Nephron (organoid): Measurements from ENCODE around the gene PPP2R5C.
A peak's percentile ranks its signal among the peaks of the same experiment; 100 is the strongest.

Source experiments
- H3K27ac Mint-ChIP-seq, 3 experiments: 2 replicates each; pipeline ENCODE4 v1.8.0; 2020; ENCODE audit warnings: mixed read lengths in 3 of 3, mild to moderate bottlenecking in 2 of 3, moderate library complexity in 1 of 3
- H3K27me3 Mint-ChIP-seq: 2 replicates; pipeline ENCODE4 v1.8.0; 2021; ENCODE audit warnings: low read depth, mild to moderate bottlenecking, moderate library complexity, mixed read lengths
- H3K36me3 Mint-ChIP-seq: 2 replicates; pipeline ENCODE4 v1.8.0; 2020; ENCODE audit warnings: low read depth, mixed read lengths
- H3K4me1 Mint-ChIP-seq: 2 replicates; pipeline ENCODE4 v1.8.0; 2020; ENCODE audit warnings: mixed read lengths
- H3K4me3 Mint-ChIP-seq, 3 experiments: 2 replicates each; pipeline ENCODE4 v1.8.0; 2020; ENCODE audit warnings: mild to moderate bottlenecking in 3 of 3, mixed read lengths in 3 of 3, moderate library complexity in 2 of 3
- H3K9me3 Mint-ChIP-seq: 2 replicates; pipeline ENCODE4 v1.8.0; 2020; ENCODE audit warnings: mixed read lengths
- TF ChIP-seq, protein P1 (sequence below), 3 experiments: fragments of 200-600 bp; sonication (generic); IDR thresholded peaks; one replicate each; pipeline ENCODE4 v1.5.0; 2021; ENCODE audit warnings: antibody characterized with exemption in 3 of 3; ENCODE audit not compliant: unreplicated experiment in 3 of 3

The PPP2R5C gene

DNA sequence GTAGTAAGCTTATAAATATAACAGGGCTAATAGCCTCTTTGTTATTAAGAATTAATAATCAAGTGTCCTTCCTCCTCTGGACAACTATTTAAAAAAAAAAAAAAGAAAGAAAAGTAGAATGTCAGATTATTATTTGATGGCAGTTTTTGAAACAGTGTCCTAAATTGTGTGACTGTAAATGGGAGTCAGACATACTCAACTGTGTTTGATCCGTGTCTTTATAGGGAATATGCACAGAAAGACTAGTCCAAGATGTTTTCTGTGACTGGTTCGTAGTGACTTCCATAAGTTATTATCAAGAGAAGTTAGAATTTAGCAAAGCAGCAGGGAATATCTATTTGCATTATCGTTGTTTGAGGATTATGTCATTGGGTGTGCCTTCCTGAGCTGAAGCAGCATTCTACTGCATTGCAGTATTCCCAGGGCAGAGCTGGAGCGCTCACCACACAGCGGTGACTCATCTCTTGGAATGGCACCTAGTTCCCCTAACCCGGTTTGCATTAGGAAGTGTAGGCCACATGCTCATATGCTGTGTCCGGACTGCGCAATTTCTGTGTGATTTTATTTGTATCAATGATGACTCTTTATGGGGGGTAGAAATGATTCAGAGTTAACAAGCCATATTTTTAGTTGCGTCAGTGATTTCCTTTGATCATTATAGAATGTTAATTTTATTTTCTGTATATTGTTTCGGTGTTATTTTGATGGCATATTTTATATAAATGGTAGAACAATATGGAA lies 210.8 kb downstream of the PPP2R5C start:
- H3K4me1 Mint-ChIP-seq: peaks cover 29% of the 10 kb centered on the region
- H3K4me3 Mint-ChIP-seq: no peak overlapping the region
- H3K27me3 Mint-ChIP-seq: no peaks in the 10 kb centered on the region
- peak overlapping the region; percentile 0 to 51 (median 4) for H3K27ac Mint-ChIP-seq
- H3K9me3 Mint-ChIP-seq: no peaks in the 10 kb centered on the region
- peaks cover 30% of the 10 kb centered on the region for H3K36me3 Mint-ChIP-seq
- TF ChIP-seq, protein P1, sequence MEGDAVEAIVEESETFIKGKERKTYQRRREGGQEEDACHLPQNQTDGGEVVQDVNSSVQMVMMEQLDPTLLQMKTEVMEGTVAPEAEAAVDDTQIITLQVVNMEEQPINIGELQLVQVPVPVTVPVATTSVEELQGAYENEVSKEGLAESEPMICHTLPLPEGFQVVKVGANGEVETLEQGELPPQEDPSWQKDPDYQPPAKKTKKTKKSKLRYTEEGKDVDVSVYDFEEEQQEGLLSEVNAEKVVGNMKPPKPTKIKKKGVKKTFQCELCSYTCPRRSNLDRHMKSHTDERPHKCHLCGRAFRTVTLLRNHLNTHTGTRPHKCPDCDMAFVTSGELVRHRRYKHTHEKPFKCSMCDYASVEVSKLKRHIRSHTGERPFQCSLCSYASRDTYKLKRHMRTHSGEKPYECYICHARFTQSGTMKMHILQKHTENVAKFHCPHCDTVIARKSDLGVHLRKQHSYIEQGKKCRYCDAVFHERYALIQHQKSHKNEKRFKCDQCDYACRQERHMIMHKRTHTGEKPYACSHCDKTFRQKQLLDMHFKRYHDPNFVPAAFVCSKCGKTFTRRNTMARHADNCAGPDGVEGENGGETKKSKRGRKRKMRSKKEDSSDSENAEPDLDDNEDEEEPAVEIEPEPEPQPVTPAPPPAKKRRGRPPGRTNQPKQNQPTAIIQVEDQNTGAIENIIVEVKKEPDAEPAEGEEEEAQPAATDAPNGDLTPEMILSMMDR (IDR thresholded peaks at IDR 0.05; ENCODE audit: unreplicated experiment in 3 of 3): no peak

DNA sequence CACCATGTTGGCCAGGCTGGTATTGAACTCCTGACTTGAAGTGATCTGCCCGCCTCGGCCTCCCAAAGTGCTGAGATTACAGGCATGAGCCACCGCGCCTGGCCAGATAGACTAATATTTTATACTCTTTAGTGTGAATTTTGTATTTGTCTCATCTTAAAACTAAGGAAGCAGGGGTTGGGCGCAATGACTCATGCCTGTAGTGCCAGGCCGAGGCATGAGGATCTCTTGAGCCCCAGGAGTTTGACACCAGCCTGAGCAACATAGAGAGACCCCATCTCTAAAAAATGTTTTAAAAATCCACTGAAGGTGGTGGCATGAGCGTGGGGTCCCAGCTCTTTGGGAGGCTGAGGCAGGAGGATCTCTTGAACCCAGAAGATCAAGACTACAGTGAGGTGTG lies 211.8 kb downstream of the PPP2R5C start:
- H3K4me3 Mint-ChIP-seq: no peak overlapping the region
- TF ChIP-seq, protein P1 (IDR thresholded peaks at IDR 0.05; ENCODE audit: unreplicated experiment in 3 of 3): no peak

DNA sequence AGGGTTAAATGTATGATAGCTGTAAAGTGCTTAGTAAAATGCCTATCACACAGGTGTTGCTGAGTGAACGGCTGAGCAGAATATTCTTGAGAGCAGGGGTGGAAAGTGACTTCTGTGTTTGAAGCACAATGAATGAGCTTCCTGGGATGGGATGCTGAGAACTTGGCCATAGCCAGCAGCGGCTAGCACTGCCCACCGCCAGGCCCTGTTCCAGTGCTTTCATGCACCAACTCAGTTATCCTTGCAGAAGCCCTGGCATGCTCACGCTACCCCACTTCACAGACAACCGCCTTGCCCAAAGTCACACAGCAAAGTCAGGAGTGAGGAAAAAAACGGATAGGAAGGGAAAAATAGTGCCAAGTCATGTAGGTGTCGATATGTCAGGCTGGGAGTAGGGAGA lies 213.7 kb downstream of the PPP2R5C start:
- TF ChIP-seq, protein P1 (IDR thresholded peaks at IDR 0.05; ENCODE audit: unreplicated experiment in 3 of 3): no peak
- Mint-ChIP-seq H3K4me3 (no peak overlapping the region), H3K27me3 (no peaks in the 10 kb centered on the region), H3K27ac (no peak overlapping the region), H3K4me1 (peaks cover 16% of the 10 kb centered on the region), H3K36me3 (peaks cover 37% of the 10 kb centered on the region), H3K9me3 (no peaks in the 10 kb centered on the region)

More for the DNA sequence above, 211.8 kb downstream of the PPP2R5C start:
- H3K9me3 Mint-ChIP-seq: no peaks in the 10 kb centered on the region
- H3K27ac Mint-ChIP-seq: no peak overlapping the region
- H3K4me1 Mint-ChIP-seq: peaks cover 24% of the 10 kb centered on the region
- peaks cover 30% of the 10 kb centered on the region for H3K36me3 Mint-ChIP-seq
- H3K27me3 Mint-ChIP-seq: no peaks in the 10 kb centered on the region
